ENCODE measurements around the gene HPS4.
"Not testable (repeated sequence)": the region's sequence is repeated elsewhere in the genome, so short reads cannot be mapped to it uniquely, and the experiment has no call there.

Gene HPS4

GRCh38 chr22:26408562-26409220 lies 74.9 kb downstream of the HPS4 start:
- not testable (repeated sequence) for DNase-seq

GRCh38 chr22:26406118-26406517 lies 77.5 kb downstream of the HPS4 start:
- no peak for DNase-seq

GRCh38 chr22:26404851-26405421 lies 78.6 kb downstream of the HPS4 start:
- DNase-seq: no peak

GRCh38 chr22:26401726-26402125 lies 81.9 kb downstream of the HPS4 start:
- DNase-seq: no peak
